Mesenchymal stem cell (in vitro differentiated cells and primary cell): ENCODE results near the gene SYNE3.

Source experiments
- DNase-seq: peaks from one replicate; pipeline ENCODE4 v3.0.0-alpha.2; 2013
- H2AFZ ChIP-seq: one replicate; pipeline ENCODE4 v1.6.1; 2013; ENCODE audit warnings: low read depth, mild to moderate bottlenecking, control low read depth, inconsistent platforms, low read length, moderate library complexity
- H2AK5ac ChIP-seq: 2 replicates; pipeline ENCODE4 v1.6.1; 2013; ENCODE audit warnings: low read length, moderate library complexity, mild to moderate bottlenecking, inconsistent platforms; ENCODE audit not compliant: severe bottlenecking
- H2BK120ac ChIP-seq: one replicate; pipeline ENCODE4 v1.6.1; 2013; ENCODE audit warnings: low read depth, mild to moderate bottlenecking, inconsistent platforms, low read length, moderate library complexity
- H2BK12ac ChIP-seq, 2 experiments: one replicate each; pipeline ENCODE4 v1.6.1; 2013; ENCODE audit warnings: inconsistent platforms in 2 of 2, low read length in 2 of 2, mild to moderate bottlenecking in 2 of 2, moderate library complexity in 2 of 2, control low read depth in 1 of 2
- H2BK15ac ChIP-seq: one replicate; pipeline ENCODE4 v1.6.1; 2013; ENCODE audit warnings: mild to moderate bottlenecking, low read depth, inconsistent platforms; ENCODE audit not compliant: poor library complexity, severe bottlenecking
- H2BK5ac ChIP-seq: 2 replicates; pipeline ENCODE4 v1.6.1; 2013; ENCODE audit warnings: low read depth, mild to moderate bottlenecking, low read length, control low read depth, inconsistent platforms; ENCODE audit not compliant: poor library complexity, severe bottlenecking
- H3K14ac ChIP-seq, 2 experiments: one replicate each; pipeline ENCODE4 v1.6.1; 2013; ENCODE audit warnings: inconsistent platforms in 2 of 2, low read length in 2 of 2, control low read depth in 1 of 2, mild to moderate bottlenecking in 1 of 2, moderate library complexity in 1 of 2
- H3K18ac ChIP-seq, 2 experiments: one replicate each; pipeline ENCODE4 v1.6.1; 2013; ENCODE audit warnings: inconsistent platforms in 2 of 2, low read length in 2 of 2, control low read depth in 1 of 2, low read depth in 1 of 2, mild to moderate bottlenecking in 1 of 2
- H3K23ac ChIP-seq, 2 experiments: one replicate each; pipeline ENCODE4 v1.6.1; 2013; ENCODE audit warnings: inconsistent platforms in 2 of 2, low read length in 2 of 2, mild to moderate bottlenecking in 2 of 2, moderate library complexity in 2 of 2, control low read depth in 1 of 2
- H3K27ac ChIP-seq: 2 replicates; pipeline ENCODE4 v1.5.1; 2013; ENCODE audit warnings: mild to moderate bottlenecking, moderate library complexity, low read length, control low read depth, inconsistent platforms; ENCODE audit not compliant: poor library complexity, severe bottlenecking
- H3K27me3 ChIP-seq, 2 experiments: 2 replicates each; pipeline versions ENCODE4 v1.6.1 to v1.7.0; 2013; ENCODE audit warnings: low read length in 2 of 2, mild to moderate bottlenecking in 2 of 2, moderate library complexity in 2 of 2, control low read depth in 1 of 2, inconsistent platforms in 1 of 2; ENCODE audit not compliant: control insufficient read depth in 1 of 2, insufficient read depth in 1 of 2
- H3K36me3 ChIP-seq, 2 experiments: 2 replicates each; pipeline versions ENCODE4 v1.6.1 to v1.7.0; 2013; ENCODE audit warnings: low read length in 2 of 2, control low read depth in 1 of 2, inconsistent platforms in 1 of 2, low read depth in 1 of 2, mild to moderate bottlenecking in 1 of 2; ENCODE audit not compliant: insufficient read depth in 2 of 2, control insufficient read depth in 1 of 2
- H3K4ac ChIP-seq, 2 experiments: one replicate each; pipeline ENCODE4 v1.6.1; 2013; ENCODE audit warnings: inconsistent platforms in 2 of 2, low read length in 2 of 2, mild to moderate bottlenecking in 2 of 2, moderate library complexity in 2 of 2, control low read depth in 1 of 2, low read depth in 1 of 2
- H3K4me1 ChIP-seq: 2 replicates; pipeline ENCODE4 v1.6.1; 2013; ENCODE audit warnings: low read depth, low read length, control low read depth; ENCODE audit not compliant: control insufficient read depth, insufficient read depth
- H3K4me2 ChIP-seq: 2 replicates; pipeline ENCODE4 v1.6.1; 2013; ENCODE audit warnings: low read length, mild to moderate bottlenecking, inconsistent platforms; ENCODE audit not compliant: poor library complexity, severe bottlenecking
- H3K4me3 ChIP-seq, 2 experiments: 2 replicates each; pipeline versions ENCODE4 v1.5.1 to v1.7.0; 2013; ENCODE audit warnings: low read length in 2 of 2, mild to moderate bottlenecking in 2 of 2, control low read depth in 1 of 2, low read depth in 1 of 2; ENCODE audit not compliant: insufficient read depth in 1 of 2
- H3K79me1 ChIP-seq: replicated peaks from 2 replicates; pipeline ENCODE4 v1.6.1; 2013; ENCODE audit warnings: mild to moderate bottlenecking, control low read depth, low read length, inconsistent platforms; ENCODE audit not compliant: poor library complexity, severe bottlenecking
- H3K9ac ChIP-seq: 2 replicates; pipeline ENCODE4 v1.7.0; 2013; ENCODE audit warnings: mild to moderate bottlenecking, low read length, moderate library complexity
- H3K9me3 ChIP-seq: 2 replicates; pipeline ENCODE4 v1.7.0; 2013; ENCODE audit warnings: mild to moderate bottlenecking, low read length; ENCODE audit not compliant: control insufficient read depth
- H4K8ac ChIP-seq: one replicate; pipeline ENCODE4 v1.6.1; 2013; ENCODE audit warnings: inconsistent platforms, mild to moderate bottlenecking, low read length, moderate library complexity
- H4K91ac ChIP-seq: one replicate; pipeline ENCODE4 v1.6.1; 2013; ENCODE audit warnings: mild to moderate bottlenecking, low read length, inconsistent platforms
- WGBS: methylation state at CpG from one replicate; pipeline ENCODE4 v1.1.7; 2013; ENCODE audit warnings: mixed read lengths; 5-methylcytosine and 5-hydroxymethylcytosine counted together

SYNE3 gene

GRCh38 chr14:95486875-95487668 is 29.4 kb downstream of the SYNE3 start:
- Histone ChIP-seq H3K14ac (no peak overlapping the region), H3K4me3 (no peak overlapping the region), H2BK5ac (no peak overlapping the region), H3K9me3 (no peaks in the 10 kb centered on the region), H3K79me1 (no peaks in the 10 kb centered on the region), H3K23ac (no peak overlapping the region), H3K4me1 (peaks cover 13% of the 10 kb centered on the region), H3K4me2 (no peak overlapping the region), H3K27me3 (no peaks in the 10 kb centered on the region), H3K36me3 (peaks cover 0 to 6% of the 10 kb centered on the region in 2 experiments), H2BK12ac (peak overlapping the region in 1 of 2 experiments; percentile 43), H3K27ac (no peak overlapping the region), H2BK15ac (peak overlapping the region; percentile 3), H4K8ac (no peak overlapping the region), H3K9ac (no peak overlapping the region), H2BK120ac (no peak overlapping the region), H3K4ac (no peak overlapping the region), H2AK5ac (no peak overlapping the region), H3K18ac (peak overlapping the region in 1 of 2 experiments; percentile 0), H2AFZ (no peak overlapping the region), H4K91ac (no peak overlapping the region)
- no peak for DNase-seq
- WGBS: 93% methylated on average over 13 of the region's 15 CpGs

- Histone ChIP-seq H2BK12ac (peak overlapping the region; percentile 2 to 81), H3K36me3 (peaks cover 0 to 4% of the 10 kb centered on the region in 2 experiments), H3K4me2 (no peak overlapping the region), H3K9ac (peak overlapping the region; percentile 25), H2AK5ac (no peak overlapping the region), H3K18ac (peak overlapping the region in 1 of 2 experiments; percentile 11), H3K23ac (peak overlapping the region in 1 of 2 experiments; percentile 9), H3K27ac (no peak overlapping the region), H2BK15ac (no peak overlapping the region), H3K4ac (peak overlapping the region; percentile 46 to 55), H3K4me1 (peaks cover 12% of the 10 kb centered on the region), H4K91ac (peak overlapping the region; percentile 76), H2BK5ac (no peak overlapping the region), H3K27me3 (no peaks in the 10 kb centered on the region), H3K14ac (peak overlapping the region in 1 of 2 experiments; percentile 18), H2BK120ac (no peak overlapping the region), H2AFZ (no peak overlapping the region), H3K4me3 (no peak overlapping the region), H3K79me1 (no peaks in the 10 kb centered on the region), H4K8ac (no peak overlapping the region), H3K9me3 (no peaks in the 10 kb centered on the region)
- DNase-seq: no peak
- WGBS: 61% methylated on average over 7 of the region's 7 CpGs
Observed at GRCh38 chr14:95485222-95485819, 31.1 kb downstream of the SYNE3 start.

- H3K9ac ChIP-seq: no peak overlapping the region
- peak overlapping the region in 1 of 2 experiments; percentile 94 for H3K14ac ChIP-seq
- H3K18ac ChIP-seq: peak overlapping the region; percentile 71 to 94
- peak overlapping the region; percentile 25 for H2AK5ac ChIP-seq
- peak overlapping the region; percentile 50 for H2BK15ac ChIP-seq
- no peak overlapping the region for H3K23ac ChIP-seq
- H3K27me3 ChIP-seq: no peaks in the 10 kb centered on the region
- peaks cover 12% of the 10 kb centered on the region for H3K4me1 ChIP-seq
- H4K8ac ChIP-seq: no peak overlapping the region
- peak overlapping the region; percentile 91 for H4K91ac ChIP-seq
- no peaks in the 10 kb centered on the region for H3K9me3 ChIP-seq
- H2AFZ ChIP-seq: no peak overlapping the region
- H2BK120ac ChIP-seq: peak overlapping the region; percentile 87
- H2BK12ac ChIP-seq: peak overlapping the region; percentile 96 to 99
- DNase-seq: no peak
- peaks cover 0 to 4% of the 10 kb centered on the region in 2 experiments for H3K36me3 ChIP-seq
- no peak overlapping the region for H3K4me2 ChIP-seq
- 85% methylated on average over 5 of the region's 5 CpGs for WGBS
- H3K79me1 ChIP-seq: no peaks in the 10 kb centered on the region
- H3K27ac ChIP-seq: no peak overlapping the region
- peak overlapping the region; percentile 62 to 86 for H3K4ac ChIP-seq
- H2BK5ac ChIP-seq: no peak overlapping the region
- no peak overlapping the region for H3K4me3 ChIP-seq
Observed at GRCh38 chr14:95484296-95484695, 32.2 kb downstream of the SYNE3 start.
